ENCODE measurements around the gene FCHSD1. TPM values are rescaled to one million over a fixed set of nuclear protein-coding genes. Genes with fewer than 3 reads are reported as not detected.

FCHSD1 gene
- total RNA-seq, 1 donor from 2014 or later = 20.6 TPM

DNA sequence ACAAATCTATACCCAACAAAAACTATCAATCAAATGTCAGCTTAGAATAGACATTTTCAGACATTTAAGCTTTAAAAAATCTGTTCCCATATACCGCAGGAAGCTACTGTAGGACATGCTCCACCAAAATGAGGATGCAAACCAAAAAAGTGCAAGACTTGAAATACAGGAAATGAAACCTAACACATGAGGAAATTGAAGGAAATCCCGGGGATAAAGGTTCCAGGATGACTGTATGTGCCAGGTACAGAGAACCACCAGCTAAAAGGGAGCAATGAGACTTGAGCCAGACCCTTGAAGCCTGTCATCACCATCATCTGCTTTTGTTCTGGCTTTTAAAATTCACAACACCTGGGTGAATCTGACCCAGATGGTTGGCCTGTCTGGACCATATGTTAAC is 53.8 kb downstream of the FCHSD1 start:
- Mint-ChIP-seq H3K36me3 (ENCODE audit: low read depth) (no peaks in the 10 kb centered on the region), H3K27me3 (ENCODE audit: low read depth) (no peaks in the 10 kb centered on the region), H3K4me1 (no peaks in the 10 kb centered on the region), H3K27ac (ENCODE audit: unreplicated experiment) (peak overlapping the region; percentile 37), H3K9me3 (no peaks in the 10 kb centered on the region), H3K4me3 (no peak overlapping the region)
- DNase-seq (ENCODE audit: low read depth, low spot score) = no peak
- TF ChIP-seq, protein P1, sequence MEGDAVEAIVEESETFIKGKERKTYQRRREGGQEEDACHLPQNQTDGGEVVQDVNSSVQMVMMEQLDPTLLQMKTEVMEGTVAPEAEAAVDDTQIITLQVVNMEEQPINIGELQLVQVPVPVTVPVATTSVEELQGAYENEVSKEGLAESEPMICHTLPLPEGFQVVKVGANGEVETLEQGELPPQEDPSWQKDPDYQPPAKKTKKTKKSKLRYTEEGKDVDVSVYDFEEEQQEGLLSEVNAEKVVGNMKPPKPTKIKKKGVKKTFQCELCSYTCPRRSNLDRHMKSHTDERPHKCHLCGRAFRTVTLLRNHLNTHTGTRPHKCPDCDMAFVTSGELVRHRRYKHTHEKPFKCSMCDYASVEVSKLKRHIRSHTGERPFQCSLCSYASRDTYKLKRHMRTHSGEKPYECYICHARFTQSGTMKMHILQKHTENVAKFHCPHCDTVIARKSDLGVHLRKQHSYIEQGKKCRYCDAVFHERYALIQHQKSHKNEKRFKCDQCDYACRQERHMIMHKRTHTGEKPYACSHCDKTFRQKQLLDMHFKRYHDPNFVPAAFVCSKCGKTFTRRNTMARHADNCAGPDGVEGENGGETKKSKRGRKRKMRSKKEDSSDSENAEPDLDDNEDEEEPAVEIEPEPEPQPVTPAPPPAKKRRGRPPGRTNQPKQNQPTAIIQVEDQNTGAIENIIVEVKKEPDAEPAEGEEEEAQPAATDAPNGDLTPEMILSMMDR (conservative IDR thresholded peaks at IDR 0.05) = no peak

DNA sequence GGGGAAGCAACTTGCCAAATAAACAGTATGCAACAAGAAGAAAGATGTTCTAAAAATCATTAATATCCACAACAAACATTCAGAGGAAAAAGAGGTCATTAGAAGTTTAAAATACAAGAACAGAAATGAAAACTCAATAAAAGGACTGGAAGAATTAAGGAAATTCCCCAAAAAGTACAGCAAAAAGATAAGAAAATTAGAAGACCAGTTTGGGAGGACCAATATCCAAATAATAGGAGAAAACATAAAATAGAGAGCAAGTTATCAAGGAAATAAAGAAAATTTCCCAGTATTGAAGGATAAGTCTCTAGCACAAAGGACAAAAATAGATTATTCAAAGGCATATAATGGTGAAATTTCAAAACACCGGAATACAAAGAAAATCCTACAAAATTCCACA is 54.4 kb downstream of the FCHSD1 start:
- no peak for DNase-seq (ENCODE audit: low read depth, low spot score)
- no peaks in the 10 kb centered on the region for H3K36me3 Mint-ChIP-seq (ENCODE audit: low read depth)
- no peak overlapping the region for H3K4me3 Mint-ChIP-seq
- H3K4me1 Mint-ChIP-seq = no peaks in the 10 kb centered on the region
- no peaks in the 10 kb centered on the region for H3K9me3 Mint-ChIP-seq
- H3K27me3 Mint-ChIP-seq (ENCODE audit: low read depth) = no peaks in the 10 kb centered on the region
- no peak overlapping the region for H3K27ac Mint-ChIP-seq (ENCODE audit: unreplicated experiment)
- TF ChIP-seq, protein P1 (conservative IDR thresholded peaks at IDR 0.05) = no peak

DNA sequence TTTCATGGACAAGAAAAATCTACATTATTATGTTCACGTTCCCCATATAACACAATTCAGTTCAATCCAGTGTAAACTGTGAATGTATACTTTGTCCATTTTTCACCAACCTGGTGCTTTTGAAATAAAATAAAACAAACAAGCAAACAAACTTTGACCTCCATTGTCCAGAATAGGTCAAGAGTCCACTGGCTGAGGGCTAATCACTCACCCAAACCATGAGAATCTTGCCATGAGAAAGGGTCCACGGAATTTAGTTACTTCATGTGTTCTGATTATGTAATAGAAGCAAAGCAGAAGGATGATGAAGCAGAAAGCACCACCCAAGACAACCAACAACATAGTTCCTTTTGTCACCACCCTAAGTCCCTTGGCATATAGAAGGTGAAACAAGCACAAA is 61.1 kb downstream of the FCHSD1 start:
- TF ChIP-seq, protein P1 (conservative IDR thresholded peaks at IDR 0.05) = no peak
- H3K36me3 Mint-ChIP-seq (ENCODE audit: low read depth) = peaks cover 7% of the 10 kb centered on the region
- DNase-seq (ENCODE audit: low read depth, low spot score) = no peak

More for the DNA sequence above, 61.1 kb downstream of the FCHSD1 start:
- no peak overlapping the region for H3K27ac Mint-ChIP-seq (ENCODE audit: unreplicated experiment)
- no peaks in the 10 kb centered on the region for H3K27me3 Mint-ChIP-seq (ENCODE audit: low read depth)
- H3K9me3 Mint-ChIP-seq = no peaks in the 10 kb centered on the region
- H3K4me3 Mint-ChIP-seq = no peak overlapping the region
- peaks cover 10% of the 10 kb centered on the region for H3K4me1 Mint-ChIP-seq

Other genes with a start within 250 kb of the FCHSD1 start
- gene PCDHGA9, start 248.6 kb downstream of the FCHSD1 start, total RNA-seq = 0.72 and 0.86 TPM in 2 replicates
- 53.6 and 53.7 TPM in 2 replicates for gene PCDHGB6, start 243.4 kb downstream of the FCHSD1 start, total RNA-seq
- 18.4 and 18.5 TPM in 2 replicates for gene PCDHGA10, start 238.4 kb downstream of the FCHSD1 start, total RNA-seq
- 6.5 and 7.0 TPM in 2 replicates for gene PCDHGB7, start 233.7 kb downstream of the FCHSD1 start, total RNA-seq
- gene PCDHGA11, start 230.4 kb downstream of the FCHSD1 start, total RNA-seq = 1.8 and 2.4 TPM in 2 replicates
- gene PCDHGA12, start 220.9 kb downstream of the FCHSD1 start, total RNA-seq = 1.5 and 1.8 TPM in 2 replicates
- gene PCDHGC3, start 175.5 kb downstream of the FCHSD1 start, total RNA-seq = 98.2 and 107 TPM in 2 replicates
- gene PCDHGC4, start 166.4 kb downstream of the FCHSD1 start, total RNA-seq = 14.8 and 15.9 TPM in 2 replicates
- 2.2 and 3.0 TPM in 2 replicates for gene PCDHGC5, start 162.3 kb downstream of the FCHSD1 start, total RNA-seq
- 86.3 and 99.1 TPM in 2 replicates for gene DIAPH1, start 32.4 kb downstream of the FCHSD1 start, total RNA-seq
- gene HDAC3, start 14.6 kb downstream of the FCHSD1 start, total RNA-seq = 110 and 114 TPM in 2 replicates
- 6.5 and 6.9 TPM in 2 replicates for gene RELL2, start 14.4 kb downstream of the FCHSD1 start, total RNA-seq
- gene ARAP3, start 30.8 kb upstream of the FCHSD1 start, total RNA-seq = 36.0 and 39.2 TPM in 2 replicates
- 16.2 and 17.3 TPM in 2 replicates for gene PCDH1, start 227.0 kb upstream of the FCHSD1 start, total RNA-seq